SKM-1 (cell line): ENCODE measurements around the gene SLC16A10.

ENCODE experiments used
- DNase-seq: peaks from one replicate; lab custom pipeline; 2025; ENCODE audit not compliant: unreplicated experiment; lab: John Stamatoyannopoulos, UW

The SLC16A10 gene

DNA sequence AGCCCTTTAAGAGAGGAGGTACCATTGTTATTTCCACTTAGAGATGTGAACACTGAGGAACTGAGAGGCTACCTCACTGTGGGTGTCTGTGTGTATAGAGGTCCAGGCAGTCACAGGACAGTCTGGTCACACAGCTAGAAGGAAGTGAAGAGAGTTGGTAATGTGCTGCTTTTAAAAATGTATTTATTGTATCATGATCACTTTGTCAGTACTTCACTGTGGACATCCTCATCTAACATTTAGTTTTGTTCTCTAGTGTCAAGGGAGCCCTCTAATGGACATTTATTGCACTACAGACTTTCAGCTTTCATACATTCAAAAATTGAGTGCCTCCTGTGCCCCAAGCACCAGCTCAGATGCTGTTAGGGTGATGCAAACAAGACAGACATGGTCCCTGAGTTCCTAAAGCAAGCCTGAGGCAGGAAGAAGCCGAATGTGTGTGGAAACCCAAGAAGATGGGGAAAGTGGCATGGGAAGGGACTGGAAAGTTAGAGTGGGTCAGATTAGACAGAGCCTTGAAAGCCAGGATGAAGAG is 123.0 kb downstream of the SLC16A10 start:
- DNase-seq: peak; percentile 31

DNA sequence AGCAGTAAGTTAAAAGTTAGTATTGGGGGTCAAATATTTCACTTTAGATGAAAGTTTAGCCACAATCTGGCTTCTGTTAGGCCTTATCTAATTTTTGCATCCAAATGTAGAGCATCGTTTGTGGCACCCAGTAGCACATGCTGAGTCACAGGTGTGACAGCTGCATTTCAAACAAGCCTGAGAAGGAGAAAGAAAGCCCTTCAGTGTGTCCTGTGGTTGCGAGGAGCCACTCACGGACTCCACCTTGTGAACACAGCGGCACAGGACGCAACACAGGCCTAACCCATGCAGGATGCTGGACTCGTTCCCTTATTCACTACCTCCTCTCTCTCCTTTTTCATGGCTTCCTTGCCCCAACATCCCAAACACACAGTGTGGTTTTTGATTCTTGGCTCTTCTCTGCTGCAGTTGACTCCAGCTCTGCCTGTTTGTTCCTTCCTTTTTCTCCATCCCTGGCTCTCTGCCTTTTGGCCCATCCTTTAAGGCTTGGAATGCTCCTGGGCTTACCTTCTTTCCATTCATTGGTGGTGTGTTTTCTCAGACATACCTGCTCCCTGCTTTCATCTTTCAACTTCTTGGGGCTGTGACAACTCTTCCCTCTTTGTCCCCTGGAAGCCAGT is 124.2 kb downstream of the SLC16A10 start:
- DNase-seq: no peak

DNA sequence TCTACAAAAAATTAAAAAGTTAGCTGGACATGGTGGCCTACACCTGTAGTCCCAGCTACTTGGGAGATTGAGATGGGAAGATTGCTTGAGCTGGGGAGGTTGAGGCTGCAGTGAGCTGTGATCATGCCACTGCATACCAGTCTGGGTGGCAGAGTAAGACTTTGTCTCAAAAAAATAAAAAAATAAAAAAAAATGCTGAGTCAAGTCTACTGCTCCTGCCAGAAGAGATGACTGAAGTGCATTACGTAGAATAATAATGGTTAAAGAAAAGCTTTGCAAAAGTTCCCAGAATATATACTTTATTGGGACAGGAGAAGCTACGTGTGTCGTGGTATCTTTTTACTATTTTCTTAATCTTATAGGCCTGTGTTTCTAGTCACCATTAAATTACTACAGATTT is 125.3 kb downstream of the SLC16A10 start:
- DNase-seq: no peak

DNA sequence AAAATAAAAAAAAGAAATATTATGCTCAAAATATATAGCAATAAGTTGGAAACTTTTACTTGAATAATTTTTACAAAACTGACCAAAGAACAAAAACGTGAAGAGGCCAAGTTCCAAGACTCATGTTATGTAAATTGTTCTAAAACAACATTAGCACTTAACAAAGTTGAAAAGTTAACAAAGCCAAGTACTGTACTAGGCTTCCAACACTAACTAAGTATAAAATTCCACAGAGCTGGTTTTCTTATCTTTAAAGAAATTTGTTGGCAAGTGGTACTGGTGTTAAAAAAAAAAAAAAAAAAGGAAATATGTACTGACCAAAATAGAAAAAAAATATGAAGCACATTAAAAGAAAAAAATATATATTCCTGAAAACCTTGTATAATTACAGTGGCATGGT is 127.8 kb downstream of the SLC16A10 start:
- no peak for DNase-seq

DNA sequence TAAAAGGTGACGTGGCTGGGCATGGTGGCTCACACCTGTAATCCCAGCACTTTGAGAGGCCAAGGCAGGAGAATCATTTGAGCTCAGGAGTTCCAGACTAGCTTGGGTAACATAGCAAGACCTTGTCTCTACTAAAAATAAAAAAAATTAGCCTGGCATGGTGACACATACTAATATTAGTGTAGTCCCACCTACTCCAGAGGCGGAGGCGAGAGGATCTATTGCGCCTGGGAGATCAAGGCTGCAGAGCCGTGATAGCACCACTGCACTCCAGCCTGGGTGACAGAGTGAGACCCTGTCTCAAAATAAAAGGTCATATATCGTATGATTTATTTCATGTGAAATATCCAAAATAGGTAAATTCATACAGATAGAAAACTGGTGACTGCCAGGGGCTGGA is 132.5 kb downstream of the SLC16A10 start:
- DNase-seq: no peak

DNA sequence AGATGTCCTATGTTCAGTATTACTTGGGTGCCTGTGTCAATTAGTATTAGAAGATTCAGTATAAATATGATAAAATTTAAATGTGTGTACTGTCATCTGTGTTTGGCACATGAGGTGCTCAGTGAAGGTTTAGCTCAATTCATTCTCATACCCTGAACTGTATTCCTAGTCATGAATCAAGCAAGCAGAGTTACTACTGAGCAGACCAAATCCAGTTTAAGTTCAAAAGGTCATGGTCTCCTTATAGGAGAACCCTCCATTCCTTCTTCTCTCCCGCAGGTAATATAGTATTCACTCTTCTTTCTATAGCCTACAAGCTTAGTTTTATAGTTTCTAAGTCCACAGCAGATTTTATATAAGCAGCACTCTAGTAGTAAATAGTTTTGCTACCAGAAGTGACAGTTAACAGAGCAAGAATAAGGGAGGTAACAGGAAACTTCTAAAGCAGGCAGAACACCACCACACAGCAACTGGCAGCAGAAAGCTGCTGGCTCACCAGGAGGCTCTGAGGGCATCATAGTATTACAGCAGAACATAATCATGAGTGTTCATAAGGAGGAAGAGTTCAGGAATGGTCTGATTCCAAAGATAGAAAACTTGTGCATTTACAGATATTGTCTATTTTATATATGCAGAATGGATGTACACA is 133.2 kb downstream of the SLC16A10 start:
- DNase-seq: no peak

DNA sequence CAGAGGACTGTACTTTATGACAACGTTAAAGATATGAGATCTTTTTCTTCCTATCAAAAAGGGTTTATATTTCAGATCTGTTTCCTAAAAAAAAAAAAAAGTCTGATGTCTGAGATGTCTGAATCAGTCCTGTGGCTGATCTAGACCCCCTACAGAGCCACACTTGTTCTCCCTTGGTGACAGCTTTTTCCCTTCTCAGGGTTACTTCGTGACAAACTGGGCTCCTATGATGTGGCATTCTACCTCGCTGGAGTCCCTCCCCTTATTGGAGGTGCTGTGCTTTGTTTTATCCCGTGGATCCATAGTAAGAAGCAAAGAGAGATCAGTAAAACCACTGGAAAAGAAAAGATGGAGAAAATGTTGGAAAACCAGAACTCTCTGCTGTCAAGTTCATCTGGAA is 134.5 kb downstream of the SLC16A10 start:
- DNase-seq: no peak

DNA sequence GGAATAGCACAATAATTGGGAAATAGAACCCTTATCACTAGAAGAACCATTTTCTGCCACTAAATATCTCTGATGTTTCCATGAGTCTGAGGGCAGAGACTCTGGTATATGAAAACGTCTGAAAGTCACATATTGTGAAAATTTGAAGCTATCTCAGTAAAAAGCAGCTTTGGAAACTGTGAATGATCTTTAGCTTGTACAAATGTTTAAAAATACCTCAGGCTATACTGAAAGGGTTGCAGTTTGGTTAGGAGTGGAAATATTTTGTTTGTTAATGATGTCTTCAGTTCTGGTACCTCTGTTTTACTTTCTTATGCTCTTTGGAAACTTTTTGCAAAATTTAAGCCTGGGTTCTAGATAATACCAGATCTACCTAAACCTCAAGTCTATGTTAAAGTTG is 135.0 kb downstream of the SLC16A10 start:
- DNase-seq: no peak

DNA sequence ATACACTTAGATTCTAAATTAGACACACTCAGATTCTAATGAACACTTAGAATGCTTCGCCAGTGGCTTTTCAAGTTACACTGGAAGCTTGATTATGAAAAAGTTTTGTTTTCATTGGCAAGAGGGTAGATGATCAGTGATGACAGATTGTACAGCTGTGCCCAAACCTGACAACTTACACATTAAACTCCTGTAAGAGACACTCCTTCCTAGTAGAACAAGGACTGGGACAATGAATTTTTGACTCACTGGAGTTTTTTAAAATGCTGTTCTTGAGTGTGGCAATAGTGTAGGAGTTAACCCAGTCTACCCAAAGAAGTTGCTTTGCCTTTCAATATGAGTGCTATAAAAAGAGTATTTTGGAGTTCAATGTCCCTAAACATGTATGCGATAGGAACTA is 140.8 kb downstream of the SLC16A10 start:
- DNase-seq: no peak

DNA sequence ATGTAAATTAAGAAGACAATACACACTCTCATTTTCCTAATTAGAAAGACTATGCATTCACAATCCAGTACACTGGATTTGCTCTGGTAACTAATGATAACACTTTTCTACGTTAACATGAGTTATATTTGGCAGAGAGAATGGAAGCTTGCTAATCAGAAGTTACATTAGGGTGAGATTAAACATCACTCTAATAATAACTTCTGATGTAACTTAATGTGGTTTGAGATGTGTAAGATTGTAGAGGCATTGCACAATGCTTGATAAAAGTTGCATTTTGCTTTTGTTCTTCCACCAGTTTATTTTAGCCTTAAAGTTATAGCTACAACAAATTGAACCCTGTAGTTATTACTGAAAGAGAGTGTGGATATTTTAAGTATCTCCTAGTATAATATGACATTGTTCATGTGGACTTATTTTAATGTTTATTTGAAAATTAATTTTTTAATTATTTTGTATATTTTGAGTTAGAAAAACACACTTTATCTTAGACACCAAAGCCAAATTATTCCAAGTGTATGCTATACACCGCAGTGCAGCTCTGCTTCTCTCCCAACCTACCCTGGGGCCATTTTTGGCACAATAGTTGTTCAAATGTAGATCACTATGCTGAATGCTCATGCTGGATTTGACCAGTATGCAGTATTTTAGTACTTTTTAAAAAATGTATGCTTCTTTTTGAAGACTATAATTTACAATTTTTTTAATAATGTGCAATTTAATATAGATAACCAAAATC is 143.2 kb downstream of the SLC16A10 start:
- DNase-seq: no peak

DNA sequence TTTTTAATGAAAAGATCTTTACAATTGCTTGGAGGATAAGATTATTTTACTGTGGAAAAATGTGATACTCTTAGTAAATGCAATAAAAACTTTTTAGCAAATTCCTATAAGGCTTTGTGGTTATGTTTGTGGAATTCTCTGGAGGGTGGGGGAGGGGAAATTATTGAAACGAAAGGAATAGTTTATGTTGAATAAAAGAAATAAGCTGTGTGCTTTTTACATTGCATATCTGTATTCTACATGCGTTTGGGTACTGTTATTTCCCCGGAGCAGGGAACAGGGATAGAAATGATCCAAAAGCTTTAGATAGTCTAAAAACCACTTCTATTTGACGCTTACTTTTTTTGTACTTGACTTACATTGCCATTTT is 143.8 kb downstream of the SLC16A10 start:
- no peak for DNase-seq

DNA sequence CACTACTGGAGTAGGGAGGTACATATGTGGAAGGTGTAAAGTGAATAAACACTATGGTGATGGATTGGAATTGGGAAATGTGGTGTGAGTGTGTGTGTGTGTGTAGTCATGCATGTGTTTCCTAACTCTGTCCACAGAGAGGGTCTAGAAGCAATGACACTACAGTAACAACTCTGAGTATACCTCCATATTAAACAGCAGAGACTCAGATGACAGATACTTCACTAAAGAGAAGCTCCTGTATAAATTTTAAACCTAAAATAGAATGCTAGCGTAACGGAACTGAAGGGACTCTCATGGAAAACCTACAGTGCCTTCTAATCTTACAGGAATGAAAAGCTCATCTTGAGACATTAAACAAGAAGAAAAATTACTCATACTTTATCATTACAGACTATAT is 150.5 kb downstream of the SLC16A10 start:
- no peak for DNase-seq

DNA sequence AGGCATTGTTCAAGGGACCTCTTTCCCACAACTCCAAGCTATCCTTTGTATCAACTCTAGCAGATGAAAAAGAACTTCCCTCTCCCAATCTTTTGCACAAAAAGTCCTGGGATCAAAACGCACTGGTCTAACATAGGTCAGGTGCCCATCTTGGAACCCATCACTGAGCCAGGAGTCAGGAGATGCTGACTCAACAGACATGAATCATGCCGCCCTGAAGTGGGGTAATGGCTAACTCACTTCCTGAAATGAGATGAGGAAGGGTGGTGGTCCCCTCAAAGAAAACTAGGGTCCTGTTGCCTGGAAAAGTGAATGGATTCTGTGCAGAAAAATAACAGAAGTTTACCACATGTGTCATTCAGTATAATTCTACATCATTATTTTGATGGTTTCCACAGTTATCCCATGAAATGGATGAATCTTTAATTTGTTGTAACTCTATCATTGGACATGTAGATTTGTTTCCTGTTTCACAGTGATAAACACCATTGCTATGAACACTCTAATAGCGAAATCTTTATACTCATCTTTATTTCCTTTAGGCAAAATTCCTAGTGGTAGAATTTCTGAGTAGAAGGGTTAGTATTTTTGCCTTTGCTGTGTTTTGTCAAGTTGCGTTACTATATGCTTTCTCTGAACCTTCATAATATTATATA is 151.3 kb downstream of the SLC16A10 start:
- no peak for DNase-seq

DNA sequence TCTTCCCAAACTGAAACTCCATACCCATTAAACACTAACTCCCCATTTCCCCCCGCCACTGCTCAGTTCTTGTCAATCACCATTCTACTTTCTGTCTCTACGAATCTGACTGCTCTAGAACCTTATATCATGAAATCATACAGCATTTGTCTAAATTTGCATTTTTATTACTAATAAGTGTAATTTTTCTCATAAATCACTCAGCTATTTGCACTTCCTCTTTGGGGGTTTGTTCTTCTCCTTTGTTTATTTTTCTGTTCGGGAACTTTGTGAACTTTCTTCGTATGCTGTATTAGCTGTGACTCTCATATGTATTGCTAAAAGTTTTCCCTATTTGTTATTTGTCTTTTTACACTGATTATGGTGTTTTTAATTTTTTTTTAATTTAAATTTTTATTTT is 152.2 kb downstream of the SLC16A10 start:
- DNase-seq: no peak

DNA sequence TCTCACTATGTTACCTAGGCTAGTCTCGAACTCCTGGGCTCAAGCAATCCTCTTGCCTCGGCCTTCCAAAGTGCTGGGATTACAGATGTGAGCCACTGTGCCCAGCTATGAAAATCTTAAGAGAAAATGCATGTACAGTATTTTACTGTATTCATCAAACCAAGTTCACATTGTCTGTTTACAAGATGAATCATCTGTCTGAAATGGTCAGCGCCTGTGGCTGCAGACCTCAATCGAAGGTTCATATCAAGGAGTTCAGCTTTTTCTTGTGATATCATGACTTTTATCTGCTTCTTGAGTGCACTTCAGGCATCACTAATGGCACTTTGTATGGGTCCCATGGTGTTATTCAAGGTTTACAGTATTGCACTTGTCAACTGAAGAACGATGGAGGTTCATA is 155.1 kb downstream of the SLC16A10 start:
- DNase-seq: no peak

DNA sequence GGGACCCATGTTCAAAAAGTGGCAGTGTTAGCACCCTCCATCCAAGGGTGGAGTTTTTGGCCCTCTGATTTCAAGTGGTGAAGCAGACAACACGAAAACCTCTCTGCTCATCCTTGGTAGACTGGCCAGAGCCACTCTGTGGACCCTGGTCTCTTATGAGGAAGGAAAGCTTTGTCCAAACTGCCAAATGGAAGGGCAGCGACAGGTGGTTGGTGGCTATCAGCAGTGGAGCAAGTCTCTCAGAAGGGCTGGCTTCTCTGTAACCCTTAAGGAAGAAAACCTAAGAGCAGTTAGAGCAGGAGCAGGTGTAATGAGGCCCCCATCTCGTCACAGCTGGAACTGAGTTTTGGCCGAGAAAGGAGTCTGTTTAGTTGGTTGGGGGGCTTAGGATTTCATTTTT is 155.8 kb downstream of the SLC16A10 start:
- no peak for DNase-seq

DNA sequence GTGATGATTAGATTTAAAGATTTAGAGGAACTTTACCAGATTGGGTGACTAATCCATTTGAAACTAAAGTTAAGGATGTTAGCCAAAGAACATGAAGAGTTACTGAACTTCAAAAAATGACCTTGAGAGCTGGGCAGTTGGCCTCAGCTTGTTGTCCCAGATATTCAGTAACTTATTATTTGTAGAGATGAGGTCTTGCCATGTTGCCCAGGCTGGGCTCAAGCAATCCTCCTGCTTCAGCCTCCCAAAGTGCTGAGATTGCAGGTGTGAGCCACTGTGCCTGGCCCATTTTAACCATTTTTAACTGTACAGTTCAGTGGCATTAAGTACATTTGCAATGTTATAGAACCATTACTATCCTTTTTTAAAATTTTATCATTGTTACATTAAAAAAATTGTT is 161.5 kb downstream of the SLC16A10 start:
- DNase-seq: no peak

DNA sequence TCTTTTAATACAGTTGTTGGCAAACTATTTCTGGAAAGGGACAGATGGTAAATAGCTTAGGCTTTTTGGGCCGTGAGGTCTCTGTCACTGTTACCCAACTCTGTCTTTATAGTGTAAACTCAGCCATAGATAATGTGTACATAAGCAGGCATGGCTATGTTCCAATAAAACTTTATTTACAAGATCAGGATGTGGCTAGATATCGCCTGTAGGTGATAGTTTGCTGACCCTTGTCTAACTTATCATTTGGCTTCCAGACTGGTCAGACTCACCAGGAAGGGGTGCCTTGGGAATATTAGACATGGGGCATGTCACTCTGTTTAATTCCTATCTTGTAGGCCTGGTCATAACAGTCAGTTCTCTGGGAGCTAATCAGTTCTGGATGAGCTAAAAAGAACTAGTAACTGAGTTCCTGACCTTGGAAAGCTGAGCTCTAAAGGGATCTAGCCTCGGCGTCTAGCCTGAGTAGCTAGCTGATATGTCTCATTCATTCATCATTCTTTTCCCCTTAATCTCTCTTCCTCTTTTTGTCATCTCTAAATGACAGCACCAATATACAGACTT is 163.6 kb downstream of the SLC16A10 start:
- no peak for DNase-seq

DNA sequence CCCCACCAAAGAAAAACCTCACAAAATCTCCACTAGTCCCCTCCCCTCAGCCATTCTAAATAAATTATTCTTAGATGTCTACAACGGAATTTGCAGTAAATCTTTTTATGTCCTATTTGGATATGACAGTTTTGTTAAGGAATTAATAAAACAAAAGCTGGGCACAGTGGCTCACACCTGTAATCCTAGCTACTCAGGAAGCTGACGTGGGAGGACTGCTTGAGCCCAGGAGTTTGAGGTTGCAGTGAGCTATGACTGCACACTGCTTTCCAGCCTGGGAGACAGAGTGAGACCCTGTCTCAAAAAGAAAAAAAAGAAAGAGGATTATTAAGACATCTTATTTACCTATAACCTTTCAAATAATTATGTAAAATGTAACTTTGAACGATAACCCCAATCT is 165.4 kb downstream of the SLC16A10 start:
- no peak for DNase-seq

DNA sequence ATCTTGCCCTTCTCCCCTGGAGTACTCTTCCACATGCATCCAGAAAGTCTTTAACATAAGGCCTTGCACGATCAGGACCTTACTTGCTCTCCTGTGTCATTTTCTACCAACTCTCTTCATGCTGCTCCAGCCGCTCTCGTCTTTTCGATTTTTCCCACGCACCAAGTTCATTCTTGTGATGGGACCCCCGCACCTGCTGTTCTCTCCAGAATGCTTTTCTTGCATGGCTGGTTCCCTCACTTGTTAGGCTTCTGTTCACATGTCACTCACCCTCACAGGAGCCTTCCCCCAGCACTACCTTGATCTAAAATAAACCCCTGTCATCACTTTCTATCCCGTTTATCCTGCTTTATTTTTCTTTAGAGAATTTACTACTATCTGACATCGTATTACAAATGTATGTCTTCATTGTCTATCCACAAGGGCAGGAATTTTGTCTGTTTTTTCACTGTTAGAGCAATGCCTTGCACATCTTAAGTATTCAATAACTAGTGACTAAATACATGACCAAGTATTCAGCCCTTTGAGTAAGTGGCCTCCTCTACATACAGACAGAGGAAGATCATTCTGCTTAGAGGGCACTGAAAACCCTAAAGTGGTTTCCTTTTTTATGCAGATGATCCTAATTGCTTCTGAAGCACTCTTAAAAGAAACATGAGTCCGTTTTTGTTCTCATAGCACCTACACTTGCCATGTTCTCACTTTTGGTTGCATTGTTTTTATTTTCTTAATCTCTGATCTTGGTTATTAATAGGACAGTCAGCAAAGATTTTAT is 166.9 kb downstream of the SLC16A10 start:
- no peak for DNase-seq

DNA sequence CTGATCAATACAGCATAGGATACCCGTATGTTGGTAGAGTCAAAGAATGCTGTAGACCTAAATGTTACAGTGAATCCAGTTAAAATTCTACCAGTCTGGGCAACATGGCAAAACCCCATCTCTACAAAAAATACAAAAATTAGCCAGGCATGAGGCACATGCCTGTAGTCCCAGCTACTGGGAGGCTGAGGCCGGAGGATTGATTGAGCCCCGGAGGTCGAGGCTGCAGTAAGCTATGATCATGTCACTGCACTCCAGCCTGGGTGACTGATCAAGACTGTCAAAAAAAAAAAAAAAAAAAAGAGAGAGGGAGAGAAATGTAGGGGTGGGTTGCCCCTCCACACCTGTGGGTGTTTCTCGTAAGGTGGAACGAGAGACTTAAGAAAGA is 167.5 kb downstream of the SLC16A10 start:
- DNase-seq: no peak
